CD4-positive, alpha-beta T cell treated with Interleukin-6 at 100 ng/mL for 8 hours (primary cell): ENCODE measurements around the gene TNS1.

ENCODE experiments used
- DNase-seq: peaks from one replicate; pipeline ENCODE4 v3.0.0-alpha.2; 2020; ENCODE audit warnings: mixed read lengths, low spot score

The TNS1 gene

GRCh38 chr2:217897816-217898806, 104.7 kb downstream of the TNS1 start:
- no peak for DNase-seq

GRCh38 chr2:217897091-217897715, 105.6 kb downstream of the TNS1 start:
- DNase-seq, result no peak

- no peak for DNase-seq
Measured at GRCh38 chr2:217895070-217895635, 107.6 kb downstream of the TNS1 start.

GRCh38 chr2:217893440-217893839, 109.4 kb downstream of the TNS1 start:
- no peak for DNase-seq

- DNase-seq, result no peak
Measured at GRCh38 chr2:217892560-217892959, 110.2 kb downstream of the TNS1 start.

DNA sequence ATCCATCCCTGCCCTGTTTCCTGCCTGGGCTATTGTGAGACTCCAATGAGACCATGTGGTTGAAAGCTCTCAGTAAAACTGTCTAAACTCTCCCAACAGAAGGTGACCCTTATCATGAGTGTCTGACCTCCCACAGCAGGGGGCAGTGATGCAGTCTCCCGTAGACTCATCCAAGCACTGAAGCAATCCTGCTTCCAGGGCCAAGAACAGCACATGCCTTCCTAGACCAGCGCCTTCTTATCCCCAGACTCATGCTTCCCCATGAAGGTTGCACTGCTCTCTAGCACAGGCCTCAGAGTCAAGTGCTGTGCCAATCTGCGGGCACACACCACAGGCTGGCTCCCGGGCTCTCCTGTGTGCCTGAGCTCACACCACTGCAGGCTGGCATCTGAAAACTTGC, 112.3 kb downstream of the TNS1 start:
- no peak for DNase-seq

DNA sequence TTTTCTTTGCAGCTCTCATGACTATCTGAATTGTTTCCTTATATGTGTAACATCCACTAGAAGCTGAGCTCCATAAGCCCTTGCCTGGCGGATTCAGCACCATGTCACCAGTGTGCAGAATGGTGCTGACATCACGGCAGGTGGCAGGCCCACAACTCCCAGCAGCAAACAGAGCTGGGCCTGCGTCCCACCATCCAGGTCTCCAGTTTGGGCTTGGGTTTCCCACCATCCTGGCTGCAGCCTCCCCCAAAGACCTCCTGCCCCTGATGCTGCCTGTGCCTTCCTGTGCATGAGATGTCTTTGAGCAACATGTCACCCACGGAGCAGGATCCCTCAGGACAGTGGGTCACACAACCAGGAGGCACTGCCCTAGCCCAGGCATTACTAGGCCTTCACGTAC, 113.1 kb downstream of the TNS1 start:
- DNase-seq, result no peak

GRCh38 chr2:217887841-217888701, 114.7 kb downstream of the TNS1 start:
- no peak for DNase-seq

- peak; percentile 46 for DNase-seq
Measured at GRCh38 chr2:217886720-217887309, 116.0 kb downstream of the TNS1 start.

GRCh38 chr2:217886091-217886490, 116.7 kb downstream of the TNS1 start:
- no peak for DNase-seq

- no peak for DNase-seq
Measured at GRCh38 chr2:217884985-217885384, 117.8 kb downstream of the TNS1 start.

DNA sequence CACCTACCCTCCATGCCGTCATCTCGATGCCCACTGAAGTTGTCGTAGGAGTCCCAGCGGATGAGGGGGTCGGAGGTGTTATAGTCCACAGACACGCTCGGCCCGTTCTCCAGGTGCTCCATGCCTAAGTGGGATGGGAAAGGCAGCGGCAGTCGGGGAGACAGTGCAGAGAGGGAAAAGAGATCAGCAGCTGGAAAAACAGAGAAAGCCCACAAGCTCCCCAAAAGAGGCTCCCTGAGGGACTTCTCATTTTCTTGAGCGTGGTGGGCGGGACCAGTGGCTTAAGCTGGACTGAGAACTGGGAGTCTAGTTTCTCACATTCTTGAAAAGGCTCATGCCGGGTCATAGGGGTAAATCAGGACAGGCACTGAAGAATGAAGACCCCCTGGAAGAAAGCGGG, 121.9 kb downstream of the TNS1 start:
- DNase-seq, result no peak

DNA sequence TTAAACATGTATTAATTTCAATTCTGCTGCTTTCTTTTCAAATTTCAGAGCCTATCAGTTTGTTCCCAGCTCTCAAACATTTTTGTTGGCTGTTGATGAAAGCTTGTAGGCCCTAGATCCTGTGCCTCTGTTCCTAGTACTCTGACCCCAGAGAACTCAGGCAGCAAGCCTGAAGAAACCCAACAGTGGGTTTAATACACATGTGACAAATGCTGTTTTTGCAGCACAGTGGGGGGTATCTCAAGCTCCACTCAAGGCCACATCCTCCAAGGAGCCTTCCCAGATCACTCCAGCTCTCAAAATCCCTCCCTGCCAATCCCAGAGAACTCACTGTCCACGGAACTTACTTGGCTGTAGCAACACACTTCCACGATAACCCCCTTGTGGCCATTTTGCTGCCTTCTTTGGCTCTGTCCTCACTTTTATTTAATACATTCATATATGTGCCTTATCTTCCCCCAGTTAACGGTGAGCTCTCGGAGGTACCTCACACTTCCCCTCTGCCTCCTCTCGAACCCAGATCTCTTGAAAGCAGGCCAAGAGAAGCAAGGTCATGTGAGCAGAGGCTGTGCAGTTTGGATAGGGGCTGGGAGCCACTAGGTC, 122.4 kb downstream of the TNS1 start:
- no peak for DNase-seq

- no peak for DNase-seq
Measured at GRCh38 chr2:217878915-217879590, 123.7 kb downstream of the TNS1 start.

DNA sequence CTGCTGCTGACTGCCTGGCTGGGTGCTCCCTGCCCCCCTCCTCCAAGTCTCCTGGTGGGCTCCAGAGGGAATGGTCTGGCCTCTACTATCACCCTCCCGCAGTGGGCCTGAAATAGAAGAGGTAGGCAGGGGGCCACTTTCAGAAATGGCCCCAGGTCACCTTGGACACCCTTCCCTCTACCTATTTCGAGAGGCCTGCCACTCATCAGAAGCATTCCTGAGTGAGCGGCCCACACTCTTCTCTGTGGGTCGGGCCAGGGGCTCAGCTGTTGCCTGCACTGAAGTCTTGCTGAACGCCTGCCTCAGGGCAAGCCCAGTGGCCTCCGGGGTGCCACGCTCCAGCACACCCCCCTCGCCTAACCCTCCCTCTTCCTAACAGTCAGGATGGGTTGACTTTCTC, 124.9 kb downstream of the TNS1 start:
- DNase-seq, result no peak

DNA sequence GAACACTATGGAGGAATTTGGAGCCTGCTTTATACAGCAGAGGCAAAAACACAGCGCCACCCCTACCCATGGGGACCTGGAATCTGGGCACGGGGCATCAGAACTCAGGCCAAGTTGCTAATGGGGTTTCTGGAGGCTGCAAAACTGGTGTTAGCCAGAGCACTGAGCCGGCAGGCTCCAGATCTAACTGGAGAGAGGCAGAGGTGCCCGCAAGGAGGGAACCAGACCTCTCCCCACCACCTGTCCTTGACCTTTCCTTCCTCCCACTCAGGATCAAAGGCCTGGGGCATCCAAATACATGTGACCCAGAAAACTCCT, 126.6 kb downstream of the TNS1 start:
- DNase-seq, result no peak

GRCh38 chr2:217875556-217876252, 127.1 kb downstream of the TNS1 start:
- no peak for DNase-seq

DNA sequence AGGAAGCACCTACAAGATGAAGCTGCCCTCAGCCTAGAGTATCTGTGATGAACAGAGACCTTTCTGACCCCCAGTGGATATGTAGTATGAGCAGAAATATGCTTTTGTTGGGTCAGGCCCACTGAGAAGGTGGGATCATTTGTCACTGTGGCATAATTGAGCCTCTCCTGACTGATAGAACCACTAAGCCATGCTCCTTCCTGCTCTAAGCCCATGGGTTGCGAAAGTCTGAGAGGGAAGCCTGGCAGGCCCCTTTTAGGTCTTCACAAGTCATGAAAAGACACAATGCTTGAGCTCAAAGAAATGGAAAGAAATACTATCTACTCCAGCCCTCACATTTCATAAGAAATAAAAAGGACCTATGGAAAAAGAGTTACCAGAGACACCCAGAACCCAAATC, 127.7 kb downstream of the TNS1 start:
- no peak for DNase-seq

DNA sequence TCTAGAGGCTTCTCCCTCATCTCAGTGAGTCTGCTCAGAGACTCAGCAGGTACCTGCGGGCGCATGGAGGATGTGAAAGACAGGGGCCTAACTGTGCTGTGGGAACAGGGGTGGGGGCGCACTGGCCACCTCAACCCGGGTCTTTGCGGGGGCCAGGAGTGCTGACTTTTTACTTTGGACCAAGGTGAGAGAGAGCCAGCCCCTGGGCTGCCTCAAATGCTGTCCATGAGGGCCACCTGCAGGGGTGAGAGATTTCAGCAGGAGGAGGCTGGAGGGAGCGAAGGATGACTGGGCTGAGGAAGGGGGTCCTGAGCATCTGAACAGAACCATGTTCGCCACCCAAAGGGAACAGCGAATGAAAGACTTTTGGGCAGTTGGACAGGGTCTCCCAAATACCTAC, 129.4 kb downstream of the TNS1 start:
- no peak for DNase-seq

DNA sequence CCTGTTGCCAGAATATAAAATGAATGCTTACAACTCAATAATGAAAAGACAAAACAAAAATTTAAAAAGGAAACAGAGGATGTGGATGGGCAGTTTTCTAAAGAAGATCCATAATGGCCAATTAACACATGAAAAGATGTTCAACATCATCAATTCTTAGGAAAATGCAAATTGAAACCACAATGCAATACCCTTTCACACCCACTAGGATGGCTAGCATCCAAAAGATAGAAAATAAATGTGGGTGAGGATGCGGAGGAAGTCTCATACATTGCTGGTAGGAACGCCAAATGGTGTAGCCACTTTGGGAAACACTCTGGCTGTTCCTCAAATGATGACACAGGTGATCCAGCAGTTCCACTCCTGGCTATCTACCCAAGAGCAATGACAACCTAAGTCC, 130.5 kb downstream of the TNS1 start:
- DNase-seq, result no peak
